ENCODE results near the gene SLC35E3. TPM values are rescaled to one million over a fixed set of nuclear protein-coding genes. Genes with fewer than 3 reads are reported as not detected.
A peak's percentile ranks its signal among the peaks of the same experiment; 100 is the strongest.

SLC35E3 gene
- polyA plus RNA-seq (2012; ENCODE audit: low read depth, missing spikeins): 4.7 TPM

DNA sequence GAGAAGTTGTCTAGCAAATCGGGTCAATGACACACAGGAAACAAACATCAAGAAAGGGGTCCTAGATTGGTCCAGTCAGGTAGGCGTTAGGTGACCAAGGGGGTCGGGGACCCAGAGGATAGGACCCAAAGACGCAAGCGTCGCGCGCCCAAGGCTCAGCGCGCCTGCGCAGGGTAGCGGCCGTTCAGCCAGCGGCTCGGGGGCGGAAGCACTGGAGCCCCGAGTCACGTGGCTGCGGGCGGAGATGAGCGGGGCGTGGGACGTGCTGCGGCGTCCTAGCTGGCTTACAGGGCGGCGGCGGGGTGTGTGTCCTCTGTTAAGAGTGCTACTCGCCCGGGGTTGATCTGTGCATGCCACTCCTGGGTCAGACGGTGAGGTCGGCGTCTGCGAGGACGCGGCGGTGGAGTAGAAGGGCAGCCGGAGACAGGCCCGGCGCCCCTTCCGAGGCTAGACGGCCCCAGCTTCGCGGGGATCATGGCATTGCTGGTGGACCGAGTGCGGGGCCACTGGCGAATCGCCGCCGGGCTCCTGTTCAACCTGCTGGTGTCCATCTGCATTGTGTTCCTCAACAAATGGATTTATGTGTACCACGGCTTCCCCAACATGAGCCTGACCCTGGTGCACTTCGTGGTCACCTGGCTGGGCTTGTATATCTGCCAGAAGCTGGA is at the start of gene SLC35E3:
SLC35E3 (plus strand) TSS at position 273 of the 668 bp plus-strand sequence; CDS start at position 475, 202 bp downstream.
- FAIRE-seq: peak; percentile 97
- TF ChIP-seq PAX5 (IDR thresholded peaks at IDR 0.05; ENCODE audit: insufficient read depth, low read length, severe bottlenecking): no peak
- TF ChIP-seq POLR2A (IDR thresholded peaks at IDR 0.05; ENCODE audit: low read depth, low read length): peak; percentile 83
- 0 out of 2 replicates have a peak, but pooled peaks have one; percentile 22 for TF ChIP-seq TAF1 (IDR thresholded peaks at IDR 0.05; ENCODE audit: low read depth, low read length)
- TF ChIP-seq SPI1 (IDR thresholded peaks at IDR 0.05; ENCODE audit: low read depth, low read length): no peak
- peak; percentile 76; the same call in 1 of the 2 replicates for TF ChIP-seq POLR2AphosphoS5 (IDR thresholded peaks at IDR 0.05; ENCODE audit: low read depth, low read length)
- no peak for TF ChIP-seq POU2F2 (IDR thresholded peaks at IDR 0.05; ENCODE audit: low read depth, low read length)
- peak; percentile 92 for DNase-seq (ENCODE audit: insufficient read length, low spot score)

DNA sequence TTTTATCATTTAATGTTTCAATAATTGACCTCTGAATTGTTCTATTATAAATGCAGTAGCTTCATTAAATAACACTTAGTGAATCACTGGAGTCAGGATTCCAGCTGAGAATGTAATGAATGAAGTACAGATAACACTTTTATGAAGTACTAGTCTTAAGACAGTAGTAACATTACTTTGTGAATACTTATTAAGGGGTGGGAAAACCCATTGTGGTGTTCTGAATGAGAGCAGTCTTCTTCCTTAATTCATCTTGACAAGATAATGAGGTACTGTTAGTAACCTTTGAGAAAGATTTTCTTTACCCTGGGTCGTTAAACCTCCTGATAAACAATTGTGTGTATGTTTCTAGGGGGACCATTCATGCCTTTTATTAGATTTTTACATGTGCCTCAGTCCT is 46.5 kb upstream of the SLC35E3 start:
- no peak for DNase-seq (ENCODE audit: insufficient read length, low spot score)
- TF ChIP-seq PAX5 (IDR thresholded peaks at IDR 0.05; ENCODE audit: insufficient read depth, low read length, severe bottlenecking): no peak
- no peak for TF ChIP-seq SPI1 (IDR thresholded peaks at IDR 0.05; ENCODE audit: low read depth, low read length)
- no peak for TF ChIP-seq POU2F2 (IDR thresholded peaks at IDR 0.05; ENCODE audit: low read depth, low read length)
- no peak for TF ChIP-seq TAF1 (IDR thresholded peaks at IDR 0.05; ENCODE audit: low read depth, low read length)
- no peak for TF ChIP-seq POLR2A (IDR thresholded peaks at IDR 0.05; ENCODE audit: low read depth, low read length)
- no peak for TF ChIP-seq POLR2AphosphoS5 (IDR thresholded peaks at IDR 0.05; ENCODE audit: low read depth, low read length)
- FAIRE-seq: no peak

DNA sequence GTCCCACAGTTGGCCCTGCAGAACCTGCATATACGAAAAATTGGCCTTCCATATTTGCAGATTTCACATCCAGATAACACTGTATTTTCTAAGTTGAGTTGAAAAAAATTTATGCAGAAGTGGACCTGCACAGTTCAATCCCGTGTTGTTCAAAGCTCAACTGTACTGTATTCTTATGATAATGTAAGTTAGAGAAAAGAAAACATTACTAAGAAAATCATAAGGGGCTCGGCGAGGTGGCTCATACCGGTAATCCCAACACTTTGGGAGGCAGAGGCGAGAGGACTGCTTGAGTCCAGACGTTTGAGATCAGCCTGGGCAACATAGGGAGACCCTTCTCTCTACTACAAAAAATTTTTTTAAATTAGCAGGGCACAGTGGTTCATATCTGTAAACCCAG is 18.2 kb upstream of the SLC35E3 start:
- no peak for TF ChIP-seq TAF1 (IDR thresholded peaks at IDR 0.05; ENCODE audit: low read depth, low read length)
- FAIRE-seq: no peak
- no peak for DNase-seq (ENCODE audit: insufficient read length, low spot score)

DNA sequence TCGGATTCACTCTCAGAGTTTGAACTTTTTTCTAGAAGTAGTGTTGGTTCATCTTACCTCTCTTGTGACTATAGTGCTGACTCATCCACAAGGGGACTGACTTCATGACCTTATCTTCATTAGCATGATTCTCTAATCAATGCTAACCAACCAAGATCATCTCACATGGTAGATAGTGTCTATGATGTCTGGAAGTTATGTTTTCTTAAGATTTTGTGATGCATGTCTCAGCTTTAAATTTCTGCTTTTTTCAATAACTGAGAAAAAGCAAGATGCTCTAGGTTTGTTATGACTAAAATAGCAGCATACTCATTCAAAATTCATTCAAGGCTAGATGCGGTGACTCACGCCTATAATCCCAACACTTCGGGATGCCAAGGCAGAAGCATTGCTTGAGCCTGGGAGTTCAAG is 12.3 kb upstream of the SLC35E3 start:
- DNase-seq (ENCODE audit: insufficient read length, low spot score) (no peak), FAIRE-seq (no peak)
- no peak for TF ChIP-seq TAF1 (IDR thresholded peaks at IDR 0.05; ENCODE audit: low read depth, low read length)
- no peak for TF ChIP-seq POLR2AphosphoS5 (IDR thresholded peaks at IDR 0.05; ENCODE audit: low read depth, low read length)
- no peak for TF ChIP-seq POU2F2 (IDR thresholded peaks at IDR 0.05; ENCODE audit: low read depth, low read length)
- no peak for TF ChIP-seq SPI1 (IDR thresholded peaks at IDR 0.05; ENCODE audit: low read depth, low read length)
- TF ChIP-seq POLR2A (IDR thresholded peaks at IDR 0.05; ENCODE audit: low read depth, low read length): no peak
- no peak for TF ChIP-seq PAX5 (IDR thresholded peaks at IDR 0.05; ENCODE audit: insufficient read depth, low read length, severe bottlenecking)

GRCh38 chr12:68739891-68740290 is 6.1 kb upstream of the SLC35E3 start:
- DNase-seq (ENCODE audit: insufficient read length, low spot score) (no peak), FAIRE-seq (no peak)
- TF ChIP-seq POLR2A (IDR thresholded peaks at IDR 0.05; ENCODE audit: low read depth, low read length) (no peak), TAF1 (IDR thresholded peaks at IDR 0.05; ENCODE audit: low read depth, low read length) (no peak), POLR2AphosphoS5 (IDR thresholded peaks at IDR 0.05; ENCODE audit: low read depth, low read length) (no peak), SPI1 (IDR thresholded peaks at IDR 0.05; ENCODE audit: low read depth, low read length) (no peak), POU2F2 (IDR thresholded peaks at IDR 0.05; ENCODE audit: low read depth, low read length) (no peak), PAX5 (IDR thresholded peaks at IDR 0.05; ENCODE audit: insufficient read depth, low read length, severe bottlenecking) (no peak)

DNA sequence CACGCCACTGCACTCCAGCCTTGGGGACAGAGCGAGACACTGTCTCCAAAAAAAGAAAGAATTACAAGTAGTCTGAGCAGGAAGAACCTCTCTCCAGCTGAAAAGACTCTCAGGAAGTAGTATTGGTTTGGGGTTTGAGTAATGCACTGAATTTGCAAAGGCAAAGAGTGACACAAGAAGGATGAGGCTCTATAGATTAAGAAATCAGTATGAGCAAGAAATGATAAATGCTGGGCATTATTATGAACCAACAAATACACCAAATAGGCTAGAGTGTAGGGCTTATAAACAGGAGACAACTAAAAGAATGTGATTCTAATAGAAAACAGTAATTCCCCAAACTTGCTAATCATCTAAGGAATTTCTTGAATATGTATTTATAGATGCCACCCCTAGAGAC is 2.6 kb upstream of the SLC35E3 start:
- TF ChIP-seq POLR2AphosphoS5 (IDR thresholded peaks at IDR 0.05; ENCODE audit: low read depth, low read length) (no peak), SPI1 (IDR thresholded peaks at IDR 0.05; ENCODE audit: low read depth, low read length) (no peak), POU2F2 (IDR thresholded peaks at IDR 0.05; ENCODE audit: low read depth, low read length) (no peak), TAF1 (IDR thresholded peaks at IDR 0.05; ENCODE audit: low read depth, low read length) (no peak), POLR2A (IDR thresholded peaks at IDR 0.05; ENCODE audit: low read depth, low read length) (no peak), PAX5 (IDR thresholded peaks at IDR 0.05; ENCODE audit: insufficient read depth, low read length, severe bottlenecking) (no peak)
- FAIRE-seq (no peak), DNase-seq (ENCODE audit: insufficient read length, low spot score) (no peak)

- FAIRE-seq (no peak), DNase-seq (ENCODE audit: insufficient read length, low spot score) (no peak)
- TF ChIP-seq SPI1 (IDR thresholded peaks at IDR 0.05; ENCODE audit: low read depth, low read length) (no peak), POLR2AphosphoS5 (IDR thresholded peaks at IDR 0.05; ENCODE audit: low read depth, low read length) (no peak), POLR2A (IDR thresholded peaks at IDR 0.05; ENCODE audit: low read depth, low read length) (no peak), POU2F2 (IDR thresholded peaks at IDR 0.05; ENCODE audit: low read depth, low read length) (no peak), PAX5 (IDR thresholded peaks at IDR 0.05; ENCODE audit: insufficient read depth, low read length, severe bottlenecking) (no peak), TAF1 (IDR thresholded peaks at IDR 0.05; ENCODE audit: low read depth, low read length) (no peak; the same call in 1 of the 2 replicates)
Observed at GRCh38 chr12:68745376-68745903, 536 bp upstream of the SLC35E3 start.

DNA sequence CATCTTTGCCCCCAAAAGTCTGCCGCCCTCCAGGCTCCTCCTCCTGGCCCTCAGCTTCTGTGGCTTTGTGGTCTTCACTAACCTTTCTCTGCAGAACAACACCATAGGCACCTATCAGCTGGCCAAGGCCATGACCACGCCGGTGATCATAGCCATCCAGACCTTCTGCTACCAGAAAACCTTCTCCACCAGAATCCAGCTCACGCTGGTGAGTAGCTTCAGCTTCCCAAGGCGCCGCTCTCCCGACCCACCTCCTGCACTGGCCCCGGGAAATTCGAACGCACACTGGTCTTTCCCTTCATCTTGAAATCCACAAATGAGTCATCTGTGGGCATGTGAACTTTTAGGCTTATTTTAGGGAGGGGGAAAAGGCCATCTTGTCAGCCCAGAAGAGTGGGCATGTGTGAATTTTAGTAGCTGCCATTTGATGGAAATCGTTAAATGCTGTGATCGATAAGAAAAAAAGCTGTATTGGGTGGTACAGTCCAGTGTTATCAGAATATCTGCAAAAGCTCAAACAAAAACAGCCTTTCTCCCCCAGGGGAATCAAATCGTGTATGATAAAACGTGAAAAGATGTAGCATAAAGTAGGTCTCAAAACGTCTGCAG is 700 bp downstream of the SLC35E3 start:
- 0 out of 2 replicates have a peak, but pooled peaks have one; percentile 15 for TF ChIP-seq POU2F2 (IDR thresholded peaks at IDR 0.05; ENCODE audit: low read depth, low read length)
- TF ChIP-seq POLR2AphosphoS5 (IDR thresholded peaks at IDR 0.05; ENCODE audit: low read depth, low read length): no peak
- DNase-seq (ENCODE audit: insufficient read length, low spot score) (peak; percentile 20), FAIRE-seq (no peak)

DNA sequence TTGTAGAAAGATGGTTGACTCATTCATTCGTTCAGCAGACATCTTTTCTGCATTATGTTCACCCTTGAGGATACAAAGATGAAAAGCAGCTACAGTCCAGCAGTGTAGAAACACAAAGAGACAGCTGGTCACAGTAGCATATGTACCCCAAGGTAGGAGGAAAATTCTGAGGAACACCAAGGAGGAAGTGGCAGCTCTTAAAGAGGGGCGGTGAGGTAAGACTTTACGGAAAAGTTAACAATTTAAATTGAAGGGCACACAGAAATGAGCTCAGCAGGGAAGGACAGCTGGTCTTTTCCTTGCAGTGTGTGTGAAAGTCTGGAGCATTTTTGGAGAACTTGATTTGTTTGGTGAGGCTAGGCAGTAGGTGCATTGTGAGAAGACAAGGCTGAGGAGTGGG is 3.5 kb downstream of the SLC35E3 start:
- FAIRE-seq (no peak), DNase-seq (ENCODE audit: insufficient read length, low spot score) (no peak)
- TF ChIP-seq POU2F2 (IDR thresholded peaks at IDR 0.05; ENCODE audit: low read depth, low read length) (no peak), TAF1 (IDR thresholded peaks at IDR 0.05; ENCODE audit: low read depth, low read length) (no peak), POLR2AphosphoS5 (IDR thresholded peaks at IDR 0.05; ENCODE audit: low read depth, low read length) (no peak), PAX5 (IDR thresholded peaks at IDR 0.05; ENCODE audit: insufficient read depth, low read length, severe bottlenecking) (no peak), SPI1 (IDR thresholded peaks at IDR 0.05; ENCODE audit: low read depth, low read length) (no peak), POLR2A (IDR thresholded peaks at IDR 0.05; ENCODE audit: low read depth, low read length) (no peak)

Data from GM12891 (cell line).